ENCODE data around the gene UNC45A. TPM values are rescaled to one million over a fixed set of nuclear protein-coding genes. Genes with fewer than 3 reads are reported as not detected.

UNC45A gene
- total RNA-seq, 2 donors from 2014 or later, result 42.8 to 85.0 TPM

DNA sequence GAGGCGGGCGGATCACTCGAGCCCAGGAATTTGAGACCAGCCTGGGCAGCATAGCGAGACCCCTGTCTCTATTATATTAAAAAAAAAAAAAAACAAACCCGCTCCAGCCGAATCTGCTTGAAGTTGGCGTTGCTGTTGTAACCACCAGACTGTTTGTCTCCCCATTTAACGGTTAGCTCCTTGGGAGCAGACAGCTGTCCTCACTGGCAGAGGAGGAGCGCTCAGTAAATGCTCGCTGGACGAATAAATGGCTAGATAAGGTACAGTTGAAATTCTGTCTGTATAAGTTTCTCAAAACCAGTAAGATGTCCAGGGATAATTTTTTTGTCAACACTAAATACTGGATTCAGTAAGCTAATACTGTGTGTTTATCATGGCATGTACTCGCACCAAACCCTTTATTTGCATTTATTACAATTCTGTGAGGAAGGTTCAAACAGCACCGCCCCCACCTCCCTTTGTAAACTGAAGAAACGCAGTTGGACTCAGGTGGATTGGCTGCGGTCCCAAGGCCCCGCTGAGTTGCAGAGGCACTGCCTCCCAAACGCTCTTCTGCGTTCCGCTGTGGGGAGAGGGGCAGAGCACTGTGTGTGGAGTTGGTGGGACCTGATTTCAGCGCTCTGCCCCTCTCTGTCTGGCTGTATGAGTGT lies 20.7 kb downstream of the UNC45A start:
- intact Hi-C loops (cut with DNase I), result no loop called here
- ATAC-seq, result no peak
- no peak for TF ChIP-seq POLR2A (IDR thresholded peaks at IDR 0.05)
- TF ChIP-seq, protein P1, sequence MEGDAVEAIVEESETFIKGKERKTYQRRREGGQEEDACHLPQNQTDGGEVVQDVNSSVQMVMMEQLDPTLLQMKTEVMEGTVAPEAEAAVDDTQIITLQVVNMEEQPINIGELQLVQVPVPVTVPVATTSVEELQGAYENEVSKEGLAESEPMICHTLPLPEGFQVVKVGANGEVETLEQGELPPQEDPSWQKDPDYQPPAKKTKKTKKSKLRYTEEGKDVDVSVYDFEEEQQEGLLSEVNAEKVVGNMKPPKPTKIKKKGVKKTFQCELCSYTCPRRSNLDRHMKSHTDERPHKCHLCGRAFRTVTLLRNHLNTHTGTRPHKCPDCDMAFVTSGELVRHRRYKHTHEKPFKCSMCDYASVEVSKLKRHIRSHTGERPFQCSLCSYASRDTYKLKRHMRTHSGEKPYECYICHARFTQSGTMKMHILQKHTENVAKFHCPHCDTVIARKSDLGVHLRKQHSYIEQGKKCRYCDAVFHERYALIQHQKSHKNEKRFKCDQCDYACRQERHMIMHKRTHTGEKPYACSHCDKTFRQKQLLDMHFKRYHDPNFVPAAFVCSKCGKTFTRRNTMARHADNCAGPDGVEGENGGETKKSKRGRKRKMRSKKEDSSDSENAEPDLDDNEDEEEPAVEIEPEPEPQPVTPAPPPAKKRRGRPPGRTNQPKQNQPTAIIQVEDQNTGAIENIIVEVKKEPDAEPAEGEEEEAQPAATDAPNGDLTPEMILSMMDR (IDR thresholded peaks at IDR 0.05), result no peak
- WGBS, 2 donors, result 34 to 41% methylated on average over 18 to 20 of the region's 20 CpGs
- Histone ChIP-seq H3K4me1 (peaks cover 31% of the 10 kb centered on the region), H3K27me3 (no peaks in the 10 kb centered on the region), H3K27ac (peak overlapping the region; percentile 40 to 98 (median 92)), H3K9me3 (no peaks in the 10 kb centered on the region), H3K36me3 (replicated peaks in 1 of 2; ENCODE audit: insufficient read depth in 1 of 2, low read depth in 2 of 2) (peaks cover 0 to 8% of the 10 kb centered on the region in 2 donors), H3K4me3 (no peak overlapping the region)
- peak; percentile 57 to 91 (median 69) for DNase-seq

DNA sequence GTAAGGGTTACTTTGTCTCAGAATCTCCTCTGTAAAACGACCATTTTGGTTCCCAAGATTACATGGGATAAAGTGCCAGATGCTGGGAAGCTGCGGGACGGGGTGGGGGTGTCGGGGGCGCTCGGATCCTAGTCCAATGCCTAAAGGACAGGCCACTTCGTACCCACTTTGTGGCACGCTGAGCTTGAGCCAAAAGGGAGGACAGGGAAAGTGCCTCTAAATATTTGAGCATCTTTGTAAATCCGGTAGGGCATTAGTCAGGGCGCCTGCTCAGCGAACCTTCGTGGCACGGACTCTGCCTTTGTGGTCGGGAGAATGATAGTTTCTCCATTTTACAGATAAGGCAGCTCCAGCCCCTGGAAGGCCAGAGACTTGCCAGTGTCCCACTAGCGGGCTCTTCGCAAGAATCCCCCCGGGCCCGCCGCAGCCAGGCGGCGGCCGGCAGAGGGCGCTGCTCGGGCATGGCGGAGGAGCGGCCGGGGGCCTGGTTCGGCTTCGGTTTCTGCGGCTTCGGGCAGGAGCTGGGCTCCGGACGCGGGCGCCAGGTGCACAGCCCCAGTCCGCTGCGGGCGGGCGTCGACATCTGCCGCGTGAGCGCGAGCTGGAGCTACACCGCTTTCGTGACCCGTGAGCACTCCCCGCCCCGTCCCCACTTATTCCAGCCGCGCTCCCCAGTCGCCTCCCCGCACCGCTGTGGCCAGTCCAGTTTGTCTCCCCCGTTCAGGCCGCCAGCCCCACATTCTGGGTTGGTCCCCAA lies 21.4 kb downstream of the UNC45A start:
- DNase-seq (peak; percentile 78 to 84 (median 80)), ATAC-seq (peak; percentile 51)
- WGBS, 2 donors, result 1 to 3% methylated on average over 16 to 56 of the region's 56 CpGs
- Histone ChIP-seq H3K4me1 (peaks cover 31% of the 10 kb centered on the region), H3K4me3 (peak overlapping the region; percentile 14 to 39), H3K9me3 (no peaks in the 10 kb centered on the region), H3K27me3 (no peaks in the 10 kb centered on the region), H3K36me3 (replicated peaks in 1 of 2; ENCODE audit: insufficient read depth in 1 of 2, low read depth in 2 of 2) (peaks cover 0 to 6% of the 10 kb centered on the region in 2 donors), H3K27ac (peak overlapping the region; percentile 40 to 98 (median 92))
- peak in 2 of 3 donors; percentile 74 for TF ChIP-seq POLR2A (IDR thresholded peaks at IDR 0.05)
- TF ChIP-seq, protein P1 (IDR thresholded peaks at IDR 0.05), result peak; percentile 79 to 98 (median 90)
- intact Hi-C loops (cut with DNase I), result no loop called here

GRCh38 chr15:90957031-90957790 lies 22.1 kb downstream of the UNC45A start:
- H3K27me3 ChIP-seq, result no peaks in the 10 kb centered on the region
- TF ChIP-seq POLR2A (IDR thresholded peaks at IDR 0.05), result peak in 1 of 3 donors; percentile 7
- TF ChIP-seq, protein P1 (IDR thresholded peaks at IDR 0.05), result no peak
- no peaks in the 10 kb centered on the region for H3K9me3 ChIP-seq
- 13 to 33% methylated on average over 2 to 58 of the region's 63 CpGs for WGBS, 2 donors
- H3K36me3 ChIP-seq (replicated peaks in 1 of 2; ENCODE audit: insufficient read depth in 1 of 2, low read depth in 2 of 2), result peaks cover 0 to 7% of the 10 kb centered on the region in 2 donors
- intact Hi-C loops (cut with DNase I), result no loop called here
- H3K4me1 ChIP-seq, result peaks cover 31% of the 10 kb centered on the region
- peak; percentile 35 to 60 (median 46) for DNase-seq
- H3K4me3 ChIP-seq, result peak overlapping the region; percentile 14 to 39
- ATAC-seq, result peak; percentile 12
- H3K27ac ChIP-seq, result peak overlapping the region; percentile 40 to 98 (median 78)

- WGBS, 2 donors, result 66 to 71% methylated on average over 6 of the region's 6 CpGs
- peaks cover 31% of the 10 kb centered on the region for H3K4me1 ChIP-seq
- TF ChIP-seq, protein P1 (IDR thresholded peaks at IDR 0.05), result no peak
- TF ChIP-seq POLR2A (IDR thresholded peaks at IDR 0.05), result no peak
- H3K9me3 ChIP-seq, result no peaks in the 10 kb centered on the region
- intact Hi-C loops (cut with DNase I), result no loop called here
- peaks cover 0 to 4% of the 10 kb centered on the region in 2 donors for H3K36me3 ChIP-seq (replicated peaks in 1 of 2; ENCODE audit: insufficient read depth in 1 of 2, low read depth in 2 of 2)
- DNase-seq (no peak), ATAC-seq (no peak)
- H3K27ac ChIP-seq, result peak overlapping the region in 1 of 4 donors; percentile 87
- H3K4me3 ChIP-seq, result no peak overlapping the region
- no peaks in the 10 kb centered on the region for H3K27me3 ChIP-seq
Measured at GRCh38 chr15:90957791-90958190, 22.7 kb downstream of the UNC45A start.
